Measurements from ENCODE around the gene FUNDC2.
A peak's percentile ranks its signal among the peaks of the same experiment; 100 is the strongest.

Gene FUNDC2

DNA sequence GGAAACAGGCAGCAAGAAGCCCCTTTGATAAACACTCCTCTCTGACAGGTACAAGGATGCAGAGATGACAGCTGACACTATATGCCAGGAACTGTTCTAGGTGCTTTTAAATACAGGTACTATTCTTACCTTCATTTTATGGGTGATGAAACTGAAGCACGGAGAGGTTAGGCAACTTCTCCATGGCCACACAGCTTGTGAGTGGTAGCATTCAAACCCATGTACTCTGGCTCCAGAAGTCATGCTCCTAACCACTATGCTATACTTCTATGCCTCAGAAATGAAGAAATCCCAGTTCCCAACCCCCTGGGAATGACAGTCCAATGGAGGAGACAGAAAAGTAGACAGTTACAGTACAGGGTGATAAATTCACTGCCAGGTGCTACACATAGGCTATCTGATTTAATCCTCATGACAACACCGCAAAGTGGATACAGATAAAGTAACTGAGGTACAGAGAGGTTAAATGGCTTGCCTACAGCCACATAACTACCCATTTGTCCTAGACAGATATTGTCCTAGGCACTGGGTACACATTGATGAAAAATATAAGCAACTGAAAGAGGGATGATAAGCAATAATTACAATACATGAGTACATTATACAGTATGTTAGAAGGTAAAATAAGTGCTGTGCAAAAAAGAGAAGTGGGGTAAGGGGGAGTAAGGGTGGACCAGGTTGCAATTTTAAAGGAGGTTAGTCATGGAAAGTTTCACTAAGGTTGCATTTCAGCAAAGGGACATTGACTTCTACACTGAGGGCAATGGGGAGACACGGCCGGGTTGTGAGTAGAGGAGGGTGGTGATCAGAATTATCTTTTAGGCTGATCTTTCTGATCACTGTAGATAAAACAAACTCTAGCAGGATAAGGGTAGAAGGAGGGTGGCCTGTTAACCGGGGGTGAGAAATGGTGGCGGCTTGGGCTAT, 2.5 kb upstream of the FUNDC2 start:
- DNase-seq (ENCODE audit: low read depth in 2 of 2): no peak

DNA sequence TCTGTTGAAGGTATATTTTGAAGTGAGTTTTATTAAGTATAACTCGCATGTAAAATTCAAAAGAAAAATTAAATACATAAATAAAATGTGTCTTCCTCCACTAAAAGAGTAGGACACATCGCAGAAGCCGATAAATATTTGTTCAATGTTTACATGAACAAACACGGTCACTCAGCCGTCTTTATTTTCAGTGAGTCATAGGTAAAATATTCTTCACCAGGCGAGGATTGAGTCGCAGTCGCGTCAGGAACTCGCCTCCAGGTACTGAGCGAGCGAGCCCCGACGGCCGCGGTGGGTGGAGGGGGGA, 271 bp upstream of the FUNDC2 start:
- DNase-seq (ENCODE audit: low read depth in 2 of 2): no peak

DNA sequence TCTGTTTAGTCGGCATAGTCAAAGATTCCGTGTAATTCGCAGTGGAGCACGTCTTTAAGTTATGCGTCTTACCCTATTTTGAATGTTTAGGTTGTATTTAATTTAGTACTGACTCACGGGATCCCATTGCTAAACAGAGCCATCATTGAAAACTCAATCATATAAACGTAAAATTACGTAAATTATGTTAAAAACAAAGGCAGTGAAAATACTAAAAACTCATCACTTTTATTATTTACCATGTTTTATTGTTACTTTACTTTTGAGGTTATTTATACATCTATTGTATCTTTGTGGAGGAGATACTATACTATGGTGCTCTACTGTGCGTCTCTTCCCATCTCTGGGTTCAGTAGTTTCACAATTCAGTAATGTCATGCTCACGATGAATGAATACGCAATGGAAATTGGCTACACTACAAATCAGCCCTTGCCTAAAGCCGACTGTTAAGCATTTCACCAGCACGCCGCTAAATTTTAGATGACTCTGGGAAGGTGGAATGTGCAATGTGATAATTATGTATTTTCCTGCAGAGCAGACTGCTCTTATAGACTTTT, 944 bp downstream of the FUNDC2 start:
- DNase-seq (ENCODE audit: low read depth in 2 of 2): peak; percentile 26 to 42

DNA sequence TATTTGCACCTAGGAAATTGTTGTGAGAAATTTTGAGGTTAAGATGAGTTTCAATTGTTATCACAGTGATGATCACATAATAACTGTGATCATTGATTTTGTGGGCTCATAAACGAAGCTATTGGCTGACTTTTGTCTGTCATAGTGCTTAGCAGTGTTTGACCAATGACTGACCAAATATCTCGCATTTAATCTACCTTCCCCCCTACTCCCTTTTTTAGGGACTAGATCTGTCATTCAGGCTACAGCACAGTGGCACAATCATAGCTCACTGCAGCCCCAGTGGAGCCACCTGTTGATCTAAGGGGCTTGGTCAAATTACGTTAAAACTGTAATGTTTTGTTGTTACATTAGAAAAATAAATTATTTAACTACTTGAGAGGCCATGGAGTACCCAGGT, 1.5 kb downstream of the FUNDC2 start:
- no peak for DNase-seq (ENCODE audit: low read depth in 2 of 2)

DNA sequence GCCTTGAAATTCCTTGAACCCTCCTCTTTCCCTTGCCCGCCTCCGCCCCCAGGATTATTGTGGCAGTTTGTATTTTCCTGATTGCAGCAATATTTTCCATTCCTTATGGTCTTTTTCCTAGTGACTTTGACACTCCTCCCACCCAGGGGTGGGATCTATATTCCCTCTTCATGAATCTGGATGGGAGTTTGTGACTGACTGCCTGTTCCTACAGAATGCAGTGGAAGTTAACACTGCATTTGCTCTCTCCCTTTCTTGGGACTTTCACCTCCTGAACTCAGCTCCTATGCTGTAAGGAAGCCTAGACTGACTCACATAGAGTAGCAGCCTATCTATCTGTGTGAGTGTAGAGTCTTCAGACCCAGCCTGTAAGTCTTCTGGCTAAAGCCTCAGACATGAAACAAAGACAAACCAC, 2.2 kb downstream of the FUNDC2 start:
- DNase-seq (ENCODE audit: low read depth in 2 of 2): no peak

DNA sequence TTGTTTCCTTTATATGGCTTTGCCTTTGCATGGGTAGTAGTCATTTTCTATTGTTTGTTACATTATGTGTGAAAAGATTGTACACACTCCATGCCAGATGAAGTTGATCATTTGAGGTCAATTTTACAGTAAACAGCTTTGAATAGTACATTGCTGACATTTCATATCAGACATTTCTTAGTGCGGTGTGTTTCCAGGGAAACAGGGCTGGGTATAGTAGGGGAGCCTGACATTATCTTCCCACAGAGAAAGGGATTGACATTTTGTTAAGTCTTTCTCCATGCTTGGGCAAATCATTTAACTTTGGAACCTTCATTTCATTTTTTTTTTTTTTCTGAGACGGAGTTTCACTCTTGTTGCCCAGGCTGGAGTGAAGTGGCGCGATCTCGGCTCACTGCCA, 5.0 kb downstream of the FUNDC2 start:
- no peak for DNase-seq (ENCODE audit: low read depth in 2 of 2)

DNA sequence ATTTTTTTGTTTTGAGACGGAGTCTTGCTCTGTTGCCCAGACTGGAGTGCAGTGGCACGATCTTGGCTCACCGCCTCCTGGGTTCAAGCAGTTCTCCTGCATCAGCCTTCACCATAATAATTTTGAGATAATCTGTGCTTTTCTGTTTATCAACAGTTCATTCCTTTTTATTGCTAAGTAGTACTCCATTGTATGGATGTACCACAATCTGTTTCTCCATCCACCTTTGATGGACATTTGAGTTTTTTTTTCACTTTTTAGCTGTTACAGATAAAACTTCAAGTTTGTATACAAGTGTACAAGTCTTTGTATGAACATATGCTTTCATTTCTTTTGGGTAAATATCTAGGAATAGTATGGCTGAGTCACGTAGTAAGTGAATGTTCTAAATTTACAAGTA, 9.0 kb downstream of the FUNDC2 start:
- DNase-seq (ENCODE audit: low read depth in 2 of 2): no peak

DNA sequence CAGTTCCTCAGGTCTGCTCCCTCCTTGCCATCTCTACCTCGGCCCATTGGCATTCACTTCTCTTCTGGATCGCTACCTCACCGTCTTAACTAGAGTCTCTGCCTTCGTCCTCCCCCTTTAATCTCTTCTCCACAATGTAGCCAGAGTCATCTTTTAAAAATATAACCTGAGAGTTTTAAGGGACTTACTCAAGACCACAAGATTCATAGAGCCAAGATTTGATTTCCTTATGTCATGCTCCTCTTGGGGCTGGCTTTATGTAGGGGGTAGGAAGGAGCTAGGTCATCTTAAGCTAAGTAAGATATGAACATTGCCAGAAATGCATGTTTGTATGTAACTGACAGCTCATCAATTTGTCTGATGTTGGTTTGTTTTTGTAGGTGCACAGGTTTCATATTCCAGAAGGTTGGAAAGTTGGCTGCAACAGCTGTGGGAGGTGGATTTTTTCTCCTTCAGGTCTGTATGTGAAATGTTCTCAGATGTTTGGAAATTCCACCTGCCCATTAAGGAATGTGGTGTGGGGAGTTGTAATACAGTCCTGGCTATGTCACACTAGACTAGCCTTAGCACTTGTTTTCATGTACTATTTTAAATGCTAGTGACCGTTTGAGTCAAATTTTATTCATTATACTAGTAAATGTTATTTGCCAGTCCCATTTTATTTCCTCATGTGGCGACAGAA, 19.6 kb downstream of the FUNDC2 start:
- no peak for DNase-seq (ENCODE audit: low read depth in 2 of 2)

DNA sequence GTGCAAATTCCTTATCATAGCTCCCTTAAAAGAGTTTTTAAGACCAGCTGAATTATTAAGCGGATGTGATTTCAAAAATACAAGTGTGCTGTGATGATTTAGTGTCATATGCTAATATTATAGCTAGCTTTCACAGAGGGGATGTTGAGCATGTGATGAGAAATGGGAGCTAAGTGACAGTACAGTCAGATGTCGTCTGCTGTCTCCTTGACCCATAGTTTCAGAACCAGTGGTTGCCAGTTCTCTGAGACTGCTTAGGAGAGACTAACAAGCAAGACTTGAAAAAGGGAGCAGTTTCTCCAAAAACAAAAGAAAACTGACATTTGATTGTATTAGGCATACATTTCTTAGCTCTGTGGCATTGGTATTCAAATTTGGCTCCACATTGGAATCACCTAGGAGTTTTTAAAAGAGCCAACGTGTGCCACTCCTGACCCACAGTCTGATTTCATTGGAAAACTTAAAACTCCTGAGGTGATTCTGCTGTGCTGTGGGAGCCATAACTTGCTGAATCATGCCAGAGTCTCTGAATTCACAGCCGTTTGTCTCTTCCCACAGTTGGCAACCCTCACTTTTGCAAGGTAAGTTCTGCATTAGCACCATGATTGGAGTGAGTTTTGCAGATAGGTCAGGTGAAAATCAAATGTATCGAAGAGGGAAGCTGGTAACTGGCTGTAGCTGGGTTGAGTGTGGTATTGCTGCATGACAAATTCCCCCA, 20.3 kb downstream of the FUNDC2 start:
- DNase-seq (ENCODE audit: low read depth in 2 of 2): no peak

DNA sequence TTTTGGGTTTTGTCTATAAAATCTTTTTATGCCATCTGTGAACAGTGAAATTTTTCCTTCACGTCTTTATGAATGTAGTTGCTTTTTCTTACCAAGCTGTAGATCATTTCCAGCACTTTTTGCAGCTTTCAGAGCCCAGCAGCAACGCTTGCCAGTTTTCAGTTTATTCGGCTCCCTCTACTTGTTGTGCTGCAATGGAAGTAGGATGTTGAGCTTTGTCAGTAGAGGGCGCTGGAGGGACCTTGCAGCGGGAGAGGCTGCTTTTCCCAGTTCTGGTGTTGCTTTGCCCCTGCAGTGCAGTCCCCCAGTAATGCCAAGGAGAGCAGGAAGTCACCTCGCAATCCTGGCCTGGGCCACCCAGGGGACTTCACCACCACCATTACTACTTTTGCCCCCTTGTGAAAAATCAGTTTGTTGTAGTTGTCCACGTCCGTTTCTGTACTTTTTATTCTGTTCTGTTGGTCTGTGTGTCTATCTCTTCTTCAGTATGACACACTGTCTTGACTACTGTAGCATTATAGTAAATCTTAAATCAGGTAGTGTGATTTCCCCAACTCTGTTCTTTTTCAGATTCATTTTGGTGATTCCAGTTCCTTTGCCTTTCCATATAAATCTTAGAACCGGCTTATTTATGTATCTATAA, 22.5 kb downstream of the FUNDC2 start:
- DNase-seq (ENCODE audit: low read depth in 2 of 2): no peak

DNA sequence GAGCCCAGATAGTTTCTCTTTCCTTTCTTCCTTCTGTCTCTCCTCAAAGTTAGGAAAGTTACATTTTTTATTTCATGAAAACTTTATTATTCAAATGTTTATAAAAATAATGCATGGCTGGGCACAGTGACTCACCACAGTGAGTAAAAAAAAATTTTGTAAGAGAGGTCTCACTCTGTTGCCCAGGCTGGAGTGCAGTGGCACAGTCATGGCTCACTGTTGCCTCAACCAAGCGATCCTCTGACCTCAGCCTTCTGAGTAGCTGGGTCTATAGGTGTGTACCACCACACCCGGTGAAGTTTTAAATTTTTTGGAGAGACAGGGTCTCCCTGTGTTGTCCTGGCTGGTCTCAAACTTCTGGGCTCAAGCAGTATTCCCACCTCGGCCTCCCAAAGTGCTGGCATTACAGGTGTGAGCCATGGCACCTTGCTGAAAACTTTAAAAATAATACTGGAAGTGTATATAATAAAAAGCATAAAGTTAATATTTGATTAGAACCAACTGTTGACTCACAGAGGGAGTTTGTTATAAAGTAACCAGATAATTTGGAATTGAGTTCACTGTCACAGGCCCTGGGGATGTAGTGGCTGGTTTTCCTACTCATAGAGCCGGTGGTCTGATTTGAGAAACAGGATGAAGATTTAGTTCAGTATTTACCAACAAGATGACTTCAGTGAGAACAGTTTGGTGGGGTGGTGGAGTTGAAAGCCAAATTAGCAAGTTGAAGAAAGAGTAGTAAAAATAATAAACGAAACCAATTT, 26.3 kb downstream of the FUNDC2 start:
- no peak for DNase-seq (ENCODE audit: low read depth in 2 of 2)

DNA sequence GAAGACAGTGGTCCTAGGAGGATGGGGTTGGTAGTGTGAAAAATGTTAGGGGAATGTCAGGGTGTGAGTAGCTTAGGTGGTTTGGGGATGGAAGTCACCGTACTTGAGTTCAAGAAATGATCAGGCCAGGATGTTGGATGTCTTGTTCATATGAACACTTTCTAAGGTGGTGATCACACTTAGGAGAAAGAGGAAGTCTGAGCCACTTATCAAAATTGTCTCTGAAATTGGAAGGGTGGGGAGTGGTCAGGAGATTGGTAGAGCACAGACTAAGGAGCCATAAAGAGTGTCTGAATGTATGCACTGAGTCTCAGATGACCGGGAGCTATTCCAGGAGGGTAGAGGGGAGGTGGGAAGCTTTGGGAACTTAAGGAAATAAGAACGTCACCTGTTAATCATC, 27.0 kb downstream of the FUNDC2 start:
- no peak for DNase-seq (ENCODE audit: low read depth in 2 of 2)

DNA sequence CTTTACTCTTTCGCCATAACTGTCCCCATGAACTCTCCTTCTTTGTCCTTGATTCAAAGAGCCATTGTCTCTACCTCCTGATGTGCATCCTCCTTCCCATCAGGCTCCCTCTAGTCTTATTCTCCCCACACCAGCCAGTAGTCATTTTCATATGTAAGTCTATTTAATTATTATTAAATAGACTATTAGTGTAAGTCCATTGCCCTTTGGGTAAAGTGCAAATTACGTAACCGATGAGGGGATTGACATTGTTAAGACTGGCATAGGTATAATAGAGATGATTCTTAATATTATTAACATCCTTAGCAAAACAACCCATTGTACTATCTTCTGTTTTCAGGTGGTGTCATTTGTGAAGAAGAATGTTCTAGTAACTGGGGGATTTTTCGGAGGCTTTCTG, 27.6 kb downstream of the FUNDC2 start:
- DNase-seq (ENCODE audit: low read depth in 2 of 2): no peak

DNA sequence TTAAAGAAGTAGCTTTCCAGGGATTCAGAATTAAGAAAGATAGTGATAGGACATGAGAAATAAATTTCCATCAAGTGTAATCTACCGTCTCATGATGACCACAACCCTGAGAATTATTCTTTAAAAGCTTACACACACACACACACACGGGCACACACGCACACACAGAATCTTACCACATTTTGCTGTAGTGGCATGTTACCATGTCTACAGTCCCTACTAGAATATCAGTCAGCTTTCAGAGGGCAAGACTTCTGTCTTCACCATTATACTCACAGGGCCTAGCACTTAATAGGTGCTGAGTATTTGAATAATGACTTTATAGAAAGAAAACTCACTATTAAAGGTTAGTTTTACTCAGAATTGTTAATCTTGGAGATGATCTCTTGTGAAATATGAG, 28.9 kb downstream of the FUNDC2 start:
- DNase-seq (ENCODE audit: low read depth in 2 of 2): no peak

DNA sequence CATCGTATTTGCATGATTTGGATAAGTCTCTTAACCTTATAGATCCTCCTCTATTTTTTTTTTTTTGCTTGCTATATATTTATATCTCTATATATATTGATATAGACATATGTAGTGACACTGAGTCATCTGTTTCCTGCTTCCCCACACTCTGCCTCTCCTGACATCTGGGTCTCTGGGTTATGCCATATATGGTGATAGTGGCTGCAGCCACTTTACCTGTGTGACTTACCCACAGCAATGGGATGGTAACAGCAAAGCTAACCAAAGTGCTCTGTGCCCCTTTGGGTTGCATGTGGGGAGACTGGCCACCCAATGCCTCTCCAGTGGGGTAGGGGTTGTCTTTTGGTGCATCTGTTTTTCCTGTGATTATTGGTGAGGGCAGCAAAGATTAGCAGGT, 29.8 kb downstream of the FUNDC2 start:
- no peak for DNase-seq (ENCODE audit: low read depth in 2 of 2)

DNA sequence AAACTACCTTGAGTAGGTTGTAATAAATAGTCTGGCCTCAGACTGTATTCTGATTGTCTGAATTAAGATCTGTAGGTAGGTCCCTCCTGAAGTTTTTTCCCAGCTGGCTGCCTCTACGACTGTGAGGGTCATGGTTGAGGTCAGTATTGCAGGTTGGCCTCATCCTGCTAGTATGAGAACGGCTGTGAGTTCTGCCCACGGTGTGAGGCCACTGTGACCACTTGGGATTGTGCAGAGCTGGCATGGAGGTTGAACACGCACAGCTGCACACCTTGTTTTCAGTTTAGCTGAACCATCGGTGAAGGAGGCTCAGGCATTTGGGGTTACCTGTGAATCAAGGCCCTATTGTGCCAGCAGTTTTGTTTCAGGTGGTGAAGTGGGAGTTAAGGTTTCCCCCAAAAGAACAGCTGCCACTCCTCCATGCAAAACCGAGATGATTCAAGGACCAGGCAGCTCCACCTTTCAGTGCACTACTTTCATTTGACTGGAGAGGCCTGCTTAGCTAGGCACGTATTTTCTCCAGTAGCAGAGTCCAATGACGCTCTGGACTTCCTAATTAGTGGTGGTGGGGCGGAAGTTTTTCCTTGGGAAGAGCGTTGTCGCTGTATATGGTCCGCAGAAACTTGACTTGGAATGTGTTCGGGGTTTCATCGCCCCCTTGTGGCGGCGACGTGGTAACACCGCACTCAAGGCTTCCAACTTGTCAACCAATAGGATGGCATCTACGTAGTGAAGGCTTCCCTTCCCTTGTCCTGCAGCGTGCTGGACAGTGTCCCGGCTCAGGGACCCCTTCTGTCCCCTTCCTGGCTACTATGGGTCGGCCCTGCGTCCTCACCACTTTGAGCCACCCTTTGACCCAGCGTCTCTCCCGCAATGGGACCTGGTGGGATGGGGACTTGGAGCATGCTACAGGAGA, 30.5 kb downstream of the FUNDC2 start:
- peak in 1 of 2 experiments; percentile 33 for DNase-seq (ENCODE audit: low read depth in 2 of 2)

DNA sequence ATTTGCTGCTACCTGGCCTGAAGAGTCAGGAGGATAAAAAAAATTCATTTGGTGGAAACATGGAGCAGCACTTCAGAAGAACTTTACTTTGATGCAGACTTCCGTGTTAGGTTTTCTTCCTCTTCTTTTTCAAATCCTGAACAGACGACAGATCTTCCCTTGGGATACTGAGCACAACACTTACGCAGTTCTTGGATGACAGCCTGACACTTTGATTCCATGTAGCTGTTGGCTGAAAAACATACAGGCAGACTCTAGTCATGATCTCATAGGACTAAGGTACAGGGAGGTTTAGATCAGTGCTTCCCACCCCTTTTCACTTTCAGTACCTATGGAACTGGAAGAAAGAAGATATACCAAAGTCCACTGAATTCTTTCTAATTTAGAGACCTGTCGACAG, 35.1 kb downstream of the FUNDC2 start:
- no peak for DNase-seq (ENCODE audit: low read depth in 2 of 2)

DNA sequence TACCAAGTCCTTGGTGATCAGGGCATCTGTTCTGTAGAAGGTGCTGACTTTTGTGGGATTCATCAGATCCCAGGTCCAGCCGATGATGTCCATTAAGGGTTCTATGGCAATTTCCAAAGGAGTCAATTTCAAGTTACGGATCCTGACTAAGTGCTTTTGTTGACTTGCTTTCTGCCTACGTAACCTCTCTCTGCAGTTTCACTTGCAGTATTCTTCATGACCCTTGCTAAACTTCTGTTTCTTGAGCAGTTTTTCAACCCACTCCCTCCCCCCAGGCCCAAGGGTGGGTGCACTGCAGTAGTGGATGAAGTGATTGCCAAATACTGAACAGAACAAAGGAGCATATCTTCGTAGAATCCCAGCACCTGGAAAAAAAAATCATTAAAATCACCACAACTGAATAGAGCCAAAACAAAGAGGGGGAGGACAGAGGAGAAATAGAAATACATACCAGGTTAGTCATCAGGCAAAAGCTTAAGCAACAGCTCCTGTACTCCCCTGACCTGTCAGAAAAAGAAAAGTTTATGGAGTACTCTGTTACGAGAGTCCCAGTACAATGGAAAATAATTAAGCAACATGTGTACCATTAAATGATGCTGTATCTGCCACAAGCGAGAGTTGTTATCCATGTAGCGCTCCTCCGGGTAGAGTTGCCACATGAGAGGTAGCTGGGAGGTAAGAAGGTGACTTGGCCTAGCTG, 38.5 kb downstream of the FUNDC2 start:
- DNase-seq (ENCODE audit: low read depth in 2 of 2): no peak

DNA sequence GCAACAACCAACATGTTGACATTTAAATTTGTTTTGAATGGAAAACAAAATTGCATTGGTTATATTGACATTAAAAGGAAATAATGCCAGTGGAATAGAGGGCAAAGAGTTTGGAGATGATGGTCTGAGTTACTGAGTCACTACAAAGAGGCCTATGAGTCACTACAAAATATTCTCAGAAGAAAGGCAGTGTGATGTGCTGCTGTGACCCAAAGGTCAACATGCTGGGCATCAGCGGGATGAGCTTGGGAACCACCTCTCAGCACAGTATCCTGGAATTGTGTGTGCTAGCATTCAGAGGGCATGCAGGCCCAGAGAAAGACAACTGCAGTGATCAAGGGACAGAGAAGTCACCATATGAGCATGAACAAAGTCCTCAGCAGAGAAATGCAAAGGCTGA, 41.5 kb downstream of the FUNDC2 start:
- DNase-seq (ENCODE audit: low read depth in 2 of 2): no peak

DNA sequence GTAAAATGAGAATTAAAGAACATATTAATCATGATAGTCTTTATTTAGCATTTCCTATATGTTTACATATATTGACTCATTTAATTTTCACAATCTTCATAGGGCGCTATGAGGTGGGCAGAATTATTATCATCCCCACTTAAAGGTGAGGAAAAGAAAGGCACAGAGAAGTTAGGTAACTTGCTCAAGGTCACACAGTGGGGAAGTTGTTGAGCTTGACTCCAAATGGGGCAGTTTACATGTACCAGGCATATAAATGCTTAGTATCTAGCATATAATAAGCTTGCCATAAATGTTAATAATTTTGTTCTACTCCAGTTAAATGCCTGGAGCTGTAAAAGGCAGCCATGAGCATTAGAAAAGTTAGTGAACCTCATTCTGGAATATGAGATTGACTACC, 42.8 kb downstream of the FUNDC2 start:
- no peak for DNase-seq (ENCODE audit: low read depth in 2 of 2)

All from fibroblast of skin of left quadriceps (primary cell).